SU-DHL-6 (cell line): ENCODE results near the gene RNASE9.

Source experiments
- EZH2phosphoT487 ChIP-seq: fragments of 200-600 bp; sonication (generic), shearing (Covaris generic); conservative IDR thresholded peaks from 2 replicates; pipeline ENCODE4 v1.6.1; 2018; ENCODE audit warnings: mild to moderate bottlenecking, antibody characterized with exemption, low read length, moderate library complexity, mixed read lengths
- TF ChIP-seq, protein P1 (sequence below): fragments of 200-600 bp; sonication (generic); IDR thresholded peaks from one replicate; pipeline ENCODE4 v1.5.1; 2017; ENCODE audit warnings: antibody characterized with exemption, mild to moderate bottlenecking, low read length, moderate library complexity; ENCODE audit not compliant: insufficient read depth, poor library complexity, severe bottlenecking

DNA sequence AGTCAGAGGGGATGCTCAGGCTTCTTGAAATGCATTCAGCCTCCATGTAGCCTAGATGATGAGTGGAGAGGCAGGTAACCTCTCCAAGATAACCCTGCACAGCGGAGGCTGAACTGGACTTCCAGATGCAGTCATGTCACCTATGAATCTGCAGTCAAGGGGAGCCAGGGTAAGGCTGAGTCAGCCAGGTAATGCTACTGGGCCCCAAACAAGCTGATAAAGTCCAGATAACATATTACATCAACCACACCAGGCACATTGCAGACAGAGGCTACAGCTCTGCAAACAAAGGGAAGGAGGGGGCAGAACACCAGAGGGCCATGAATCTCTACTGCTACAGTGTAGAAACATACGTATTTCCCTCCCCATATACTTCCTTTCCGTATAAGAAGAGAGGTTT is 14.0 kb downstream of the RNASE9 start:
- TF ChIP-seq, protein P1, sequence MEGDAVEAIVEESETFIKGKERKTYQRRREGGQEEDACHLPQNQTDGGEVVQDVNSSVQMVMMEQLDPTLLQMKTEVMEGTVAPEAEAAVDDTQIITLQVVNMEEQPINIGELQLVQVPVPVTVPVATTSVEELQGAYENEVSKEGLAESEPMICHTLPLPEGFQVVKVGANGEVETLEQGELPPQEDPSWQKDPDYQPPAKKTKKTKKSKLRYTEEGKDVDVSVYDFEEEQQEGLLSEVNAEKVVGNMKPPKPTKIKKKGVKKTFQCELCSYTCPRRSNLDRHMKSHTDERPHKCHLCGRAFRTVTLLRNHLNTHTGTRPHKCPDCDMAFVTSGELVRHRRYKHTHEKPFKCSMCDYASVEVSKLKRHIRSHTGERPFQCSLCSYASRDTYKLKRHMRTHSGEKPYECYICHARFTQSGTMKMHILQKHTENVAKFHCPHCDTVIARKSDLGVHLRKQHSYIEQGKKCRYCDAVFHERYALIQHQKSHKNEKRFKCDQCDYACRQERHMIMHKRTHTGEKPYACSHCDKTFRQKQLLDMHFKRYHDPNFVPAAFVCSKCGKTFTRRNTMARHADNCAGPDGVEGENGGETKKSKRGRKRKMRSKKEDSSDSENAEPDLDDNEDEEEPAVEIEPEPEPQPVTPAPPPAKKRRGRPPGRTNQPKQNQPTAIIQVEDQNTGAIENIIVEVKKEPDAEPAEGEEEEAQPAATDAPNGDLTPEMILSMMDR: no peak
- no peak for TF ChIP-seq EZH2phosphoT487
